A172 (cell line): ENCODE measurements around the gene OR1A1. TPM values are rescaled to one million over a fixed set of nuclear protein-coding genes. Genes with fewer than 3 reads are reported as not detected.
"Not testable (repeated sequence)": the region's sequence is repeated elsewhere in the genome, so short reads cannot be mapped to it uniquely, and the experiment has no call there.

Experiments
- DNase-seq: peaks from one replicate; pipeline ENCODE4 v3.0.0-alpha.2; 2015; ENCODE audit warnings: low spot score
- total RNA-seq: library from RNA; depleted of rRNA; stranded (reverse); fragments of >200 nt; shearing (Covaris generic); gene quantifications from 2 replicates; pipeline ENCODE4 v1.2.3, GENCODE V29; 2014; rRNA removed

OR1A1 gene, protein sequence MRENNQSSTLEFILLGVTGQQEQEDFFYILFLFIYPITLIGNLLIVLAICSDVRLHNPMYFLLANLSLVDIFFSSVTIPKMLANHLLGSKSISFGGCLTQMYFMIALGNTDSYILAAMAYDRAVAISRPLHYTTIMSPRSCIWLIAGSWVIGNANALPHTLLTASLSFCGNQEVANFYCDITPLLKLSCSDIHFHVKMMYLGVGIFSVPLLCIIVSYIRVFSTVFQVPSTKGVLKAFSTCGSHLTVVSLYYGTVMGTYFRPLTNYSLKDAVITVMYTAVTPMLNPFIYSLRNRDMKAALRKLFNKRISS
- not detected in 2 replicates for total RNA-seq

DNA sequence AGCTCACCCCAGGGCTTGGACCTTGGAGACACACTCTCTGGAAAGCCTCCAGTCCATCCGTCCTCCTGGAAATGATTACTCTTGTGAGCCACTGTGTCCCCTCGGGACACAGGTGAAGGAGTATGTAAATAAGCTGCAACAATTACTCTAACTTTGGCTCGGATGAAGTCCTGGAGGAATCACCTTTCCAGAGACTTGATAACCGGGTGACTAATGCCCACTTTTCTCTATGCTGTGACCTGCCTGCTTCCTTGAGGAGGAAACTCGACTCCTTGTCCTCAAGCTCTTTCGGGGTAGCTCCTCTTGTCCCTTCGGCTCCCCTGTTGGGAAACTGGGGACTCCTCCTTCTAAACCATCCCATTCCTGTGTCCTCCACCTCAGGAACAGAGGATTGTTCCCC is at the start of gene OR1A1:
Gene OR1A1, plus strand, starts transcription at position 301 of the 400 bp plus-strand sequence. CDS start 7,954 bp downstream, outside the sequence.
- DNase-seq: no peak

DNA sequence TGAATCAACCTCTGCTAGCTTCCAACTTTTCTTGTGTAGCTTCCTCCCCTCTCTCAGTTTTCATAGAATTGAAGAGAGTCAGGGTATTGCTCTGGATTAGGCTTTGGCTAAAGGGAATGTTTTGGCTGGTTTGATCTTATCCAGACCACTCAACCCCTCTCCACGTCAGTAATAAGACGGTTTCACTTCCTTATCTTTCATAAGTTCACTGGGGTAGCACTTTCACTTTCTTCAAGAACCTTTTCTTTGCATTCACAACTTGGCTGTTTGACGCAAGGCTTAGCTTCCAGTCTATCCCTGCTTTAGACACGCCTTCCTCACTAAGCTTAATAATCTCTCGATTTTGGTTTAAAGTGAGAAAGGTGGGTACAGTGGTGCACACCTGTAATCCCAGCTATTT is 39.9 kb upstream of the OR1A1 start:
- no peak for DNase-seq

DNA sequence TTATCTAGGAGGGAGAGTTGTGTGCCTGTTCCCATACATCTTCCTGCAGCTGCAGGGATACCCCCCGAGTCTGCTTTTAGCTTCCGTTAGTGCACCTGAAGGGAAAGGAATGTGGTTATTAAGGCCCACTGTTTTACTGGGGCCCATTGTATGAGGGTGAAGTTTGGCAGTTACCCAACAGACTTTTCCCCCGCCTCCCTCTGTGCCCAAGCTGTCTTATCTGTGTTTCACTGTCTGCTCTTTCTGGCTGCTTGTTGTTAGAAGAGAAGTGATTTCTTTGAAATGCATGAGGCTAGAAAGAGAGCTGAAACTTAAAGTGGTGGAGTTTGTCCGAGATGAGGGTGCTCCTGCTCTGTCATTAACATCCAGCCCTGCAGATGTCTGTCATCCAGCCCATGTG is 17.5 kb upstream of the OR1A1 start:
- no peak for DNase-seq

DNA sequence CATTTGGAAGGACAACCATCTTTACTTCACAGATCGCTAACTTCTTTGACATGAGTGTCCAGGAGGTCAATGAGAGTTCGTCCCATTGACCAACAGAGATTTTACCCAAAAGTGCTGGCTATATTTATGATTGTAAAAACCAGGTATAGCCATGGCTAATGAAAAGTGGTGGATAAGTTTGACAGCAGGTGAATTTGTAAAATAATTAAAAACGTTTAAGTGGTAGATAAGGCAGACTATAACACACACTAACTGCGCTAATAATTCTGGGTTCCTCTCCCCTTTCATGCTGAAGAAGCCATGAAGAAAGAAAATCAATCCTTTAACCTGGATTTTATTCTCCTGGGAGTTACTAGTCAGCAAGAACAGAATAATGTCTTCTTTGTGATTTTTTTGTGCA is 10.2 kb upstream of the OR1A1 start, which contains the start of gene OR1A2:
Gene OR1A2, plus strand, starts transcription at position 301 of the 400 bp plus-strand sequence. Its CDS starts 0 bp downstream, at position 301.
- DNase-seq: no peak

DNA sequence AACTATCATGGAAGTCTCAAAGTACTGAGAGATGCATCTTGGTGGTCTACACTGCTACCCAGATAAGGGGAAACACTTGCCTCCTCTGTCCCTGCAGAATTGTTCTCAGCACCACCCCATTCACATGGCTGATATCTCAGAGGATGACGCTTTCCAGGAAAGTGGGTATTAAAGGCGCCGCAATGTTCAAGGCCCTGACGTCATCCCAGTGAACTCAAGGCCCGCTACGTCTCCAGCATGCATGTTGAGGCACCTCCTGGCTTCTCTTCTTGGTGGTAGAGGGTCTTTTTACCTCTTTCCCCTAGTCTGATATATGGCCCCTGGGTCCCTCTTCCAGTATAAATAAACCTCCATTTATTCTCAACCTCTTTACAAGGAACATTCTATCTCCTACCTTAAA is 1.0 kb downstream of the OR1A1 start:
- no peak for DNase-seq

DNA sequence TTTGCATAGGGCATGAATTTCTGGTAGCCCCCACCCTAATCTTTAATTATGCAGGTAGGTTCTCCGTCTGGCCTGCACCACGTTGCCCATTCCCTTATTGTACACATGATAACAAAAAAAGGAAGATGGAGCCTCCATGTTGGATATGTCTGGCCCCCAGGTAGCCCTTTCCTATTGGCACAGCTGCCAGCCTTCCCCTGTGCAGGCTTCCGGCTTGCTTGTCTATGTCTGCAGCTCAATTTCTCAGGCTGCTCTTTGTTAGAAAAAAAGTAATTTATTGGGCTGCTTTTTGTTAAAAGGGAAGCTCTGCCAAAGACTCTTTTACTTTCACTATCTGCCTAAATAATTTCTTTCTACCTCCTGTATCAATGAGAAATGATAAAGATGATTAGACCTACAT is 5.5 kb downstream of the OR1A1 start:
- no peak for DNase-seq

DNA sequence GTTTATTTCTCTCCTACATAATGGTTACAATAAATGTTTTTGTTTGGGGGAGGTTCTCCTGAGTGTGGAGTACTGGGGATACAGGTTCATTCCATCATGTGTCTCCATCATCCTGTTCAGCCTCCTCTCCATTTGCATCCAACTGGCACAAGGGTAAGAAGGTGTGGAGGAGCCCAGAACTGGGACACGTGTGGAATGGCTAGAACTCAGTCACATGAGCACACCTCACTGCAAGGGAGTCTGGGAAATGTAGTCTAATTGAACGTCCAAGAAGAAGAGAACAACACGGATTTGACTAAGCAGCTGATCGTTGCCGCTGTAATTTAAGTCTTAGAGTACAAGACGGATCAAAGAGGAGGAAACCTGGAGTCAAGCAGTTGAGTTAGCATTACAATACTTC is 6.1 kb downstream of the OR1A1 start:
- no peak for DNase-seq

DNA sequence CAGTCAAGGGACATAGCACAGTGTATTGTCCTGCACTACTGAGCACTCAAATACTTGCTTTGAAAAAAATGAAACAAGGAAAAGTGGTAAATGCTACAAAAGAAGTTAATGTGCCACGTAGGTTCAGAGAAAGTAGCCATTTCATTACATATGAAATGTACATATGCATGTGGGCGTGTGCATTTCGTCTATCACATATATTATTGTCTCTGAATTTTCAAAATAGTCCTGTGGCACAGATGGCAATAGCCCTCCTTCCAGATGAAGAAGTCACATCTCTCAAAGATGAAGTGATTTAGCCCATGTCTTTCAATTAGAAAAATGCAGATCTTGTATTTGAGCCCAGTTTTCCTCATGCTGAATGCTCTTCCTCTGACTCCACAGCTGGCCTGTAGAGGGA is 12.5 kb downstream of the OR1A1 start:
- not testable (repeated sequence) for DNase-seq

DNA sequence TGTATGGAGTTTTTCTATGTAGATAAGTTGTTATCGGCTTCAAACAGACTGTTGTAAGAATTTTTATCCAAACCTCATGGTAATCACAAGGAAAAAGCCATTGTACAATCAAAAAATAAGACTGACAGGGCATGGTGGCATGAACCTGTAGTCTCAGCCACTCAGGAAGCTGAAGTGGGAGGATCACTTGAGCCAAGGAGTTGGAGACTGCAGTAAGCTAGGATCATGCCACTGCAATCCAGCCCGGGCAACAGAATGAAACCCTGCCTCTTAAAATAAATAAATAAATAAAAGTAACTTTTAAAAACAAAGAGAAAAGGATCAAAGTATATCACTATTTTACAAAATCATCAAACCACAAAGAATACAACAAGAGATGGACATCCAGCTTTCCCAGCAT is 14.4 kb downstream of the OR1A1 start:
- DNase-seq: no peak

DNA sequence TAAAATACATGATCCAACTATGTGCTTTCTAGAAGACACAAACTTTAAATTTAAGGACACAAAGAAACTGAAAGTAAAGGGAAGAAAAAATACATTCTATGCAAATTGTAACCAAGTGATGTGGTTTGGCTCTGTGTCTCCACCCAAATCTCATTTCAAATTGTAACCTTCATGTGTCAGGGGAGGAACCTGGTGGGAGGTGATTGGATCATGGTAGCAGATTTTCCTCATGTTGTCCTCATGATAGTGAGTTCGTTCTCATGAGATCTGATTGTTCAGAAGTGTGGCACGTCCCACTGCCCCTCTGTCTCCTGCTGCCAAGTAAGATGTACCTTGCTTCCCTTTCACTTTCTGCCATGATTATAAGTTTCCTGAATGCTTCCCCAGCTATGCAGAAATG is 15.0 kb downstream of the OR1A1 start:
- DNase-seq: no peak

DNA sequence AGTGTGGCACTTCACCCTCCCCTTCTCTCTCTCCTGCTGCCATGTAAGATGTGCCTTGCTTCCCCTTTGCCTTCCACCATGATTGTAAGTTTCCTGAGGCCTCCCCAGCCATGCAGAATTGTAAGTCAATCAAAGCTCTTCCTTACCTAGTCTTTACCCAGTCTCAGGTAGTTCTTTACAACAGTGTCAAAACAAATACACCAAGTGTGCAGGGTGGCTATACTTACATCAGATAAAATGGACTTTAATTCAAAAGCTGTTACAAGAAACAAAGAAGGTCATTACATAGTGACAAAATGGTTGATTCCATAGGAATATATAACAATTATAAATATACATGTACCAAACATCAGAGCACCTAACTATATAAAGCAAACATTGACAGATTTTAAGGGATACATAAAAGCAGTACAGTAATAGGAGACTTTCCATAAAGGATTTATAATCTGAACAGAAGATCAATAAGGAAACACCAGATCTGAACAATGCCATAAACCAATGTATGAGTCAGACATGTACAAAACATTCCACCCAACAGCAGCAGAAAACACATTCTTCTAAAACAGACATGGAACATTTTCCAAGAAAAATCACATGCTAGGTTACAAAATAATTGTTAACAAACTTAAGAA is 17.4 kb downstream of the OR1A1 start:
- not testable (repeated sequence) for DNase-seq

DNA sequence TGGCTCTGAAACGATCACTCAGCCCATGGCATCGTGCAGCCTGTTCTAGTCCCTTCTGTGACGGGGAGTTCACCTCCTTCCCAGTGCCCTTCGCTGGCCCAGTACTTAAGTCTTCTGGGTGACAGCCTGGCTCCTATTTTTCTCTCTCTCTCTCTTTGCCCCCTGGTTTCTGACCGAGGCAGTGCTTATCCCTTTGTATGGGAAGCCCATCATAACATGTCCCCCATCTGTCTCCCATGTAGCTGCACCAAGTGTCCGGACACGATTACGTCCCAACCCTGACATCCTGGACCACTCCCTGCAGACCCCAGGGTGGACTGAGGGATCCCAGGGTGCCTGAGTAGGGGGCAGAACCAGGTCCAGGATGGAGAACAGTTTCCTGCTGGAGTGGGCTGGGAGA is 24.8 kb downstream of the OR1A1 start:
- DNase-seq: not testable (repeated sequence)

DNA sequence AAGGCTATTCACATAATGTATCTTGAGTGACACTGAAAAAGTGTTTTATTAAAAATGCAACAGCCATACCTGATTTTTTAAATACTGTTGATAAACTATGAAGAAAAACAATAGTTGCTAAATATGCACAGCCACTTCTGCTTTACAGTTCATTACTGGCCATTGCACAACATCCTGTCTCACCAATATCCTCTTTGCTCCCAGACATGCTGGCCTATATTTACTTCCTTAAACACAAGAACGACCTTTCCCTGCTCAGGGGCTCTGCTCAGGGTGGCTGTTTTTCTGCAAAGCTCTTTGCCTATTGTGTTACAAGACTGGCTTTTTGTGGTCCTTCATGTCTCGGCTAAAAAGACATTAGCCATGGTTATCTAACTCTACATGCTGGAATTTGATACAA is 31.2 kb downstream of the OR1A1 start:
- not testable (repeated sequence) for DNase-seq

DNA sequence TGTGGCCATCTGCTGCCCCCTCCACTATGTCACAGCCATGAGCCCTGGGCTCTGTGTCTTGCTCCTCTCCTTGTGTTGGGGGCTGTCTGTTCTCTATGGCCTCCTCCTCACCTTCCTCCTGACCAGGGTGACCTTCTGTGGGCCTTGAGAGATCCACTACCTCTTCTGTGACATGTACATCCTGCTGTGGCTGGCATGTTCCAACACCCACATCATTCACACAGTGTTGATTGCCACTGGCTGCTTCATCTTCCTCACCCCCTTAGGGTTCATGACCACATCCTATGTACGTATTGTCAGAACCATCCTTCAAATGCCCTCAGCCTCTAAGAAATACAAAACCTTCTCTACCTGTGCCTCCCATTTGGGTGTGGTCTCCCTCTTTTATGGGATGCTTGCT is 33.6 kb downstream of the OR1A1 start:
- not testable (repeated sequence) for DNase-seq

DNA sequence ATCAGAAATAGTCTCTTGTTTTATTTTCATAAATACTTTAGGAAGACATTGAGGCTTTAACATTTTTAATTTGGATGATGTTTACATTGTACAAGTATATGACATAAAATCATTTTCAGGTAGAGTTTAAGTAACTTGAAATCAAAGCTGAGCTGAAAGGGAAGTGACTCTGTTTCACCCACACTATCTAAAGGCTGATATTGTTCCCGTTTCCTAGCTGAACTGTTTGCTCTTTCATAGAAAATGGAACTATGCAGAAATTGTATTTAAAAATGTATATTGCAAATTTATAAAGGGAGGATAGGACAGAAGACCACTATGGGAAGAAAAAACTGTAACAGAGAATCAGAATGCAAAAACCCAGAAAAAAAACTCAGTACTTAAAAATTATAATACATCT is 37.4 kb downstream of the OR1A1 start:
- not testable (repeated sequence) for DNase-seq

DNA sequence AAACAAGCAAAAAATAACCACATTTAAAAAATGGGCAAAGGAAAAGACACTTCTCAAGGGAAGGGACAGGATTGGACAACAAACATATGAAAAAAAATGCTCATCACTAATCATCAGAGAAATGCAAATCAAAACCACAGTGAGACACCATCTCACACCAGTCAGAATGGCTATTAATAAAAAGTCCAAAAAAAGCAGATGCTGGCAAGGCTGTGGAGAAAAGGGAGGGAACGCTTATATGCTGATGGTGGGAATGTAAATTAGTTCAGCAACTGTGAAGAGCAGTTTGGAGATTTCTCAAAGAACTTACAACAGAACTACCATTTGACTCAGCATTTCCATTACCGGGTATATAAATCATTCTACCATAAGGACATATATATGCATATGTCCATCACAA is 41.5 kb downstream of the OR1A1 start:
- DNase-seq: not testable (repeated sequence)

DNA sequence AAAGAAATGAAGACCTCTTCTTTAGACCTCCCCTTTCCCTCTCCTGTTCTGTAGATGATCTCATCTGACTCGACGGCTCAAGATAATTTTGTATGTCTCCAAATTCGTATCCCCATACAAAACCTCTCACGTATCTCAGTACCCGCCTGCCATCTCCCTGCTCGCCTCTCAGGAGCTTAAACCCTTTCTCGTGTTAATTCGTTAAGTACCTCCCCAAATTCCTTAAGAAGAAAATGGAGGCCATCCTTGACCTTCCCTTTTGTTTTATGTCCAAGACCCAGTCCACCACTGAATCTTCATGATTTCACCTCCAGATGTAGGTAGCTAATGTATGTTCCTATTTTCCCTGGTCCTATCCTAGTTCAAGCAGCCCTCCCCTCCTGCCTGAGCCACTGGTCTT is 49.1 kb downstream of the OR1A1 start:
- no peak for DNase-seq

DNA sequence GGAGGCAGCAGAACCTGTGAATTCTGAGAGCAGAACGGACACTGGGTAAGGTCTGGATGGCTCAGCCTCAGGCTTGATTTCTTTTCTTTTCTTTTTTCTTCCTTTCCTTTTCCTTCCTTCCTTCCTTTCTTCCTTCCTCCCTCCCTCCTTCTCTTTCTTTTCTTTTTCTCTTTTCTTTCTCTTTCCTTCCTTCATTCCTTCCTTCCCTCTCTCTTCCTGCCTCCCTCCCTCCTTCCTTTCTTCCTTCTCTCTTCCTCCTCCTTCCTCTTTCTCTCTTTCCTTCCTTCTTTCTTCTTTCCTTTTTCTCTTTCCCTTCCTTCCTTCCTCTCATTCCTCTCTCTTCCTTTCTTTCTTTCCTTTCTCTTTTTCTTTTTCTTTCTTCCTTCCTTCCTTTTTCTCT is 52.7 kb downstream of the OR1A1 start:
- no peak for DNase-seq

DNA sequence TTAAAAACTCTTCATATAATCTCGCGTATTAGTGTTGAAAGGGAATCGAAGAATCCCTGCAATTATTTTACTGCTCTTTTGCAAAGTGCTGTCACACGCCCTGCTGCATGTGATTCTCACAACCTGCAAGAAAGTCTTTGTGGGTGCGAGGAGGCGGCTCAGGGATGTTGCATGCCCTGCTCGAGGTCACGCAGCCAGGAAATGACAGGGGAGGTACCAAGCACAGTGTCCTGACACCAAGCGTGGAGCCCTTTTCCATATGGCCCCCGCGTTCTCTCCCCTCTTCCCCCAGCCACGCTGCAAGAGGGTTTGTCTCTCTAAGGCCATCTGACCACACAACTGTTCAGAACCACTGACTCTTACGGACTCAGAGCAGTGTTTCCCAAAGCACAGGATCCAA is 53.1 kb downstream of the OR1A1 start:
- no peak for DNase-seq
